ENCODE measurements around the gene OTUB2.

OTUB2 gene

DNA sequence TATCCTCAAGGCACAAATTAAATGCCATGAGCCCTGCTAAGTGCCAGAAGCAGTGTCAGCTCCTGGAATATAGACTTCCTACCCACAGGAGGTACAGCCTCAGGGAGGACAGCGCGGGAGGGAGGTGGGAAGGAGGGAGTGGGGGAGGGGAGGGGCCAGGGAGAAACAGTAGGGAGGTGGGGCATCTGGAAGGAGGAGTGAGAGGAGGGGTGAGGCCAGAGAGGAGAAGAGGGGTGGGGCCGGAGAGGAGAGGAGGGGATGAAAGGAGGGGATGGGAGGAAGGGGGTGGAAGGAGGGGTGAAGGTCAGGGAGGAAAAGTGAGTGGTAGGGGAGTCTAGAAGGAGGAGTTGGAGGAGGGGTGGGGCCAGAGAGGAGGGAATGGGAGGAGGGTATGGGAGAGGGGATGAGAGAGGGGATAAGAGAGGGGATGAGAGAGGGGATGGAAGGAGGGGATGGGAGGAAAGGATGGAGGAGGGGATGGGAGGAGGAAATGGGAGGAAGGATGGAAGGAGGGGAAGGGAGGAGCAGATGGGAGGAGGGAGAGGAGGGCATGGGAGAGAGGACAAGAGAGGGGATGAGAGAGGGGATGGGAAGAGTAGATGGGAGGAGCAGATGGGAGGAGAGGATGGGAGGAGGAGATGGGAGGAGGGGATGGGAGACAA lies 38.2 kb upstream of the OTUB2 start:
- TF ChIP-seq ZNF565 (CRISPR knock-in tag; conservative IDR thresholded peaks at IDR 0.05; ENCODE audit: low read depth) (no peak), ESRRG (CRISPR knock-in tag; IDR thresholded peaks at IDR 0.05) (no peak), RARB (CRISPR knock-in tag; IDR thresholded peaks at IDR 0.05) (no peak), ARNTL (CRISPR knock-in tag; IDR thresholded peaks at IDR 0.05; ENCODE audit: borderline replicate concordance, low read depth) (no peak)
- TF ChIP-seq, protein P1, sequence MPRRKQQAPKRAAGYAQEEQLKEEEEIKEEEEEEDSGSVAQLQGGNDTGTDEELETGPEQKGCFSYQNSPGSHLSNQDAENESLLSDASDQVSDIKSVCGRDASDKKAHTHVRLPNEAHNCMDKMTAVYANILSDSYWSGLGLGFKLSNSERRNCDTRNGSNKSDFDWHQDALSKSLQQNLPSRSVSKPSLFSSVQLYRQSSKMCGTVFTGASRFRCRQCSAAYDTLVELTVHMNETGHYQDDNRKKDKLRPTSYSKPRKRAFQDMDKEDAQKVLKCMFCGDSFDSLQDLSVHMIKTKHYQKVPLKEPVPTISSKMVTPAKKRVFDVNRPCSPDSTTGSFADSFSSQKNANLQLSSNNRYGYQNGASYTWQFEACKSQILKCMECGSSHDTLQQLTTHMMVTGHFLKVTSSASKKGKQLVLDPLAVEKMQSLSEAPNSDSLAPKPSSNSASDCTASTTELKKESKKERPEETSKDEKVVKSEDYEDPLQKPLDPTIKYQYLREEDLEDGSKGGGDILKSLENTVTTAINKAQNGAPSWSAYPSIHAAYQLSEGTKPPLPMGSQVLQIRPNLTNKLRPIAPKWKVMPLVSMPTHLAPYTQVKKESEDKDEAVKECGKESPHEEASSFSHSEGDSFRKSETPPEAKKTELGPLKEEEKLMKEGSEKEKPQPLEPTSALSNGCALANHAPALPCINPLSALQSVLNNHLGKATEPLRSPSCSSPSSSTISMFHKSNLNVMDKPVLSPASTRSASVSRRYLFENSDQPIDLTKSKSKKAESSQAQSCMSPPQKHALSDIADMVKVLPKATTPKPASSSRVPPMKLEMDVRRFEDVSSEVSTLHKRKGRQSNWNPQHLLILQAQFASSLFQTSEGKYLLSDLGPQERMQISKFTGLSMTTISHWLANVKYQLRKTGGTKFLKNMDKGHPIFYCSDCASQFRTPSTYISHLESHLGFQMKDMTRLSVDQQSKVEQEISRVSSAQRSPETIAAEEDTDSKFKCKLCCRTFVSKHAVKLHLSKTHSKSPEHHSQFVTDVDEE (CRISPR knock-in tag; IDR thresholded peaks at IDR 0.05): no peak
- ATAC-seq: no peak

- TF ChIP-seq TCF4 (CRISPR knock-in tag; IDR thresholded peaks at IDR 0.05; ENCODE audit: borderline replicate concordance): no peak
- no peak for TF ChIP-seq BACH2 (CRISPR knock-in tag; IDR thresholded peaks at IDR 0.05; ENCODE audit: borderline replicate concordance)
- TF ChIP-seq ZNF565 (CRISPR knock-in tag; conservative IDR thresholded peaks at IDR 0.05; ENCODE audit: low read depth): no peak
- no peak for TF ChIP-seq ZC3H10 (CRISPR knock-in tag; IDR thresholded peaks at IDR 0.05)
- no peak for TF ChIP-seq CREB5 (CRISPR knock-in tag; IDR thresholded peaks at IDR 0.05; ENCODE audit: low read depth)
- TF ChIP-seq CSDC2 (CRISPR knock-in tag; IDR thresholded peaks at IDR 0.05): no peak
- TF ChIP-seq ZNF8 (CRISPR knock-in tag; IDR thresholded peaks at IDR 0.05): no peak
- no peak for TF ChIP-seq ZFP3 (CRISPR knock-in tag; IDR thresholded peaks at IDR 0.05)
These were observed 36.2 kb upstream of the OTUB2 start for GRCh38 chr14:93989939-93990338.

GRCh38 chr14:93991212-93991611 lies 34.9 kb upstream of the OTUB2 start:
- no peak for TF ChIP-seq ZNF70 (CRISPR knock-in tag; IDR thresholded peaks at IDR 0.05)
- ATAC-seq: no peak

More at GRCh38 chr14:93989939-93990338, 36.2 kb upstream of the OTUB2 start:
- no peak for ATAC-seq

- no peak for ATAC-seq
- TF ChIP-seq, protein P2, sequence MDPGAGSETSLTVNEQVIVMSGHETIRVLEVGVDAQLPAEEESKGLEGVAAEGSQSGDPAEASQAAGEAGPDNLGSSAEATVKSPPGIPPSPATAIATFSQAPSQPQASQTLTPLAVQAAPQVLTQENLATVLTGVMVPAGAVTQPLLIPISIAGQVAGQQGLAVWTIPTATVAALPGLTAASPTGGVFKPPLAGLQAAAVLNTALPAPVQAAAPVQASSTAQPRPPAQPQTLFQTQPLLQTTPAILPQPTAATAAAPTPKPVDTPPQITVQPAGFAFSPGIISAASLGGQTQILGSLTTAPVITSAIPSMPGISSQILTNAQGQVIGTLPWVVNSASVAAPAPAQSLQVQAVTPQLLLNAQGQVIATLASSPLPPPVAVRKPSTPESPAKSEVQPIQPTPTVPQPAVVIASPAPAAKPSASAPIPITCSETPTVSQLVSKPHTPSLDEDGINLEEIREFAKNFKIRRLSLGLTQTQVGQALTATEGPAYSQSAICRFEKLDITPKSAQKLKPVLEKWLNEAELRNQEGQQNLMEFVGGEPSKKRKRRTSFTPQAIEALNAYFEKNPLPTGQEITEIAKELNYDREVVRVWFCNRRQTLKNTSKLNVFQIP (CRISPR knock-in tag; IDR thresholded peaks at IDR 0.05; ENCODE audit: borderline replicate concordance, low read depth): no peak
- TF ChIP-seq, protein P1 (CRISPR knock-in tag; IDR thresholded peaks at IDR 0.05): no peak
- TF ChIP-seq ZNF70 (CRISPR knock-in tag; IDR thresholded peaks at IDR 0.05): no peak
- TF ChIP-seq PPARA (CRISPR knock-in tag; IDR thresholded peaks at IDR 0.05; ENCODE audit: borderline replicate concordance): no peak
- no peak for TF ChIP-seq ZFP30 (CRISPR knock-in tag; IDR thresholded peaks at IDR 0.05)
- no peak for TF ChIP-seq ISL1 (CRISPR knock-in tag; IDR thresholded peaks at IDR 0.05)
- no peak for TF ChIP-seq BACH2 (CRISPR knock-in tag; IDR thresholded peaks at IDR 0.05; ENCODE audit: borderline replicate concordance)
- TF ChIP-seq ZFP3 (CRISPR knock-in tag; IDR thresholded peaks at IDR 0.05): no peak
- no peak for TF ChIP-seq OSR1 (CRISPR knock-in tag; IDR thresholded peaks at IDR 0.05)
- TF ChIP-seq TOX (CRISPR knock-in tag; IDR thresholded peaks at IDR 0.05; ENCODE audit: borderline replicate concordance): no peak
- TF ChIP-seq ZC3H10 (CRISPR knock-in tag; IDR thresholded peaks at IDR 0.05): no peak
These were observed 34.5 kb upstream of the OTUB2 start for GRCh38 chr14:93991649-93992048.
